Breast epithelium (tissue), 3 donors: ENCODE measurements around the gene ZFYVE9.
"Not testable (repeated sequence)": the region's sequence is repeated elsewhere in the genome, so short reads cannot be mapped to it uniquely, and the experiment has no call there.

Source experiments
- POLR2A ChIP-seq: fragments of 450-650 bp; IDR thresholded peaks from one replicate; pipeline ENCODE4 v1.6.1; 2016; ENCODE audit warnings: antibody characterized with exemption, mild to moderate bottlenecking, moderate library complexity
- TF ChIP-seq, protein P1 (sequence below), 3 donors: fragments of 450-650 bp; IDR thresholded peaks; one replicate each; pipeline ENCODE4 v1.5.1; 2016 to 2017; ENCODE audit warnings: antibody characterized with exemption in 3 of 3, mild to moderate bottlenecking in 3 of 3, moderate library complexity in 3 of 3

DNA sequence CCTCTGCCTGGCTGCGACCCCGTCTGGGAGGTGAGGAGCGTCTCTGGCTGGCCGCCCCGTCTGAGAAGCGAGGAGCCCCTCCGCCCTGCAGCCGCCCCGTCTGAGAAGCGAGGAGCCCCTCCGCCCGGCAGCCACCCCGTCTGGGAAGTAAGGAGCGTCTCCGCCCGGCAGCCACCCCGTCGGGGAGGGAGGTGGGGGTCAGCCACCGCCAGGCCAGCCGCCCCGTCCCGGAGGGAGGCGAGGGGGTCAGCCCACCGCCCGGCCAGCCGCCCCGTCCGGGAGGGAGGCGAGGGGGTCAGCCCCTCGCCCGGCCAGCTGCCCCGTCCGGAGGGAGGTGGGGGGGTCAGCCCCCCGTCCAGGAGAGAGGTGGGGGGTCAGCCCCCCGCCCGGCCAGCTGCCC is 39.9 kb downstream of the ZFYVE9 start:
- TF ChIP-seq, protein P1, sequence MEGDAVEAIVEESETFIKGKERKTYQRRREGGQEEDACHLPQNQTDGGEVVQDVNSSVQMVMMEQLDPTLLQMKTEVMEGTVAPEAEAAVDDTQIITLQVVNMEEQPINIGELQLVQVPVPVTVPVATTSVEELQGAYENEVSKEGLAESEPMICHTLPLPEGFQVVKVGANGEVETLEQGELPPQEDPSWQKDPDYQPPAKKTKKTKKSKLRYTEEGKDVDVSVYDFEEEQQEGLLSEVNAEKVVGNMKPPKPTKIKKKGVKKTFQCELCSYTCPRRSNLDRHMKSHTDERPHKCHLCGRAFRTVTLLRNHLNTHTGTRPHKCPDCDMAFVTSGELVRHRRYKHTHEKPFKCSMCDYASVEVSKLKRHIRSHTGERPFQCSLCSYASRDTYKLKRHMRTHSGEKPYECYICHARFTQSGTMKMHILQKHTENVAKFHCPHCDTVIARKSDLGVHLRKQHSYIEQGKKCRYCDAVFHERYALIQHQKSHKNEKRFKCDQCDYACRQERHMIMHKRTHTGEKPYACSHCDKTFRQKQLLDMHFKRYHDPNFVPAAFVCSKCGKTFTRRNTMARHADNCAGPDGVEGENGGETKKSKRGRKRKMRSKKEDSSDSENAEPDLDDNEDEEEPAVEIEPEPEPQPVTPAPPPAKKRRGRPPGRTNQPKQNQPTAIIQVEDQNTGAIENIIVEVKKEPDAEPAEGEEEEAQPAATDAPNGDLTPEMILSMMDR (IDR thresholded peaks at IDR 0.05), result not testable (repeated sequence)
- not testable (repeated sequence) for TF ChIP-seq POLR2A
